Measurements from ENCODE around the gene NOL9.
A peak's percentile ranks its signal among the peaks of the same experiment; 100 is the strongest.
"Not testable (repeated sequence)": the region's sequence is repeated elsewhere in the genome, so short reads cannot be mapped to it uniquely, and the experiment has no call there.

Gene NOL9

DNA sequence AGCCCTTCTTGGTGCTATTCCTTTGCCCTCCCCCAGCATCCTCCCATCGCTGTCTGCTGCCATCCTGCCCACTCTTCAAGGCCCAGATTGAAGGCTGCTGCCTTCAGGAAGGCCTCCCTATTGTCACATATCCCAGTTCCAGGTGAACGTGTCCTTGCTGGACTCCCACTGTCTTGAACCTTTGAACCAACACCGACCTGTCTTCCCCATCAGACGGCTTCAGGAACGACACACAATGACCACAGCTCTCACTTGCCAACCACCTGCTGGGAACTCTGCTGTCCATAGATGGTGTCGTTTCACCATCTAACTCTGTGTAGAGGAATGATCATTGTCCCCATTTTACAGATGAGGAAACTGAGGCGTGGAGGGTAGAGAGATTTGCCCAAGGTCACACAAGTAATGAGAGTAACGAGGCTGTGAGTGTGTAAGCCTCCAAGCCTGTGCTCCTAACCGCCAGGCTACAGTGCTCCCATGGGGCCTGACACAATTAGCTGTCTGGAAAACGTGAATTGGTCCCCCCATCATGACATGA lies 53.0 kb downstream of the NOL9 start:
- DNase-seq = no peak

DNA sequence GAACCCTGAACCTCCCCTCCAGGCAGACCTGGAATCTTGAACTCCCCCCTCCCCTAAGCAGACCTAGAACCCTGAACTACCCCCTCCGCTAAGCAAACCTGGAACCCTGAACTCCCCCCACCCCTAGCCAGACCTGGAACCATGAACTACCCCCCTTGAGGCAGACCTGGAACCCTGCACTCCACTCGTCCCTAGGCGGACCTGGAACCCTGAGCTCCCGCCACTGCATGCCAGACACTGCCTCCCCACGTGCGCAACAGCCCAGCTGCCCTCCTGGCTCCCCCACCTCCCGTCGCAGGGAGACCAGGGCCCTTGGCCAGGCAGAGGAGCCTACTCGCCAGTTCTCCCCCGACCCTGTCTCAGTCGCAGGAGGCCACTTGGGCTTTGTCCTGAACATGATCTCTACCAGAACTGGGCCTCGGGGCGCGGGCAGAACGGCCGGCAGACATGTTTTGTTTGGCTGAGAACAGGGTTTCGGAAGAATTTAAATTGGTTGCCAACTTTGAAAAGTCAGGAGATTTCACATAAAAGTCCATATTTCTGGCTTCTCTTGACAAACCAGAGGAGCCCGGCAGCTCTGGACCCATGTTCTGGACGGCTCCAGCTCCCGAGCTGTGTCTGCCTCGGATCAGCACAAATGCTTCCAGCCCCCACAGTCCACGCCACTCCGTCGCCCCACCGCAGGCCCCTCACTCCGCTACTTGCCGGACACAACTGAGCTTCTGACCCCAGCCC lies 53.6 kb downstream of the NOL9 start:
- DNase-seq = no peak

DNA sequence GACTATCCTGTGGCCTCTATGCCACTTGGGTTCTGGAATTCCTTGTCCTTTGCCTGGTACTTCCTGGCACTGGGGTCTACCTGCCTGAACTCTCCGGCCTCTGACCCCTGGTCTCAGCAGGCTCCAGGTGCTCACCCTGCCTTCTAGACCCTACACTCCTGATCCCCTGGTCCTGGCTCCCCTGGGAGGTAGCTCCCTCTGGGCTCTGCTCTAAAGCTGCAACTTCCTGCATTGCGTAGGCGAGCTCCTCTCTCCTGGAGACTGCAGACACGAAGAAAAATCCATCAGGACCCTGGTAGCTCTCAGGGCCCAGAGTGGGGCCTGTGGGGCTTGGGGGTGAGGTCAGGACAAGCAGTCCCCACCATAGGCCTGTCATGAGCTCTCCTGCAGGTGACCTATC lies 55.0 kb downstream of the NOL9 start:
- DNase-seq = no peak

DNA sequence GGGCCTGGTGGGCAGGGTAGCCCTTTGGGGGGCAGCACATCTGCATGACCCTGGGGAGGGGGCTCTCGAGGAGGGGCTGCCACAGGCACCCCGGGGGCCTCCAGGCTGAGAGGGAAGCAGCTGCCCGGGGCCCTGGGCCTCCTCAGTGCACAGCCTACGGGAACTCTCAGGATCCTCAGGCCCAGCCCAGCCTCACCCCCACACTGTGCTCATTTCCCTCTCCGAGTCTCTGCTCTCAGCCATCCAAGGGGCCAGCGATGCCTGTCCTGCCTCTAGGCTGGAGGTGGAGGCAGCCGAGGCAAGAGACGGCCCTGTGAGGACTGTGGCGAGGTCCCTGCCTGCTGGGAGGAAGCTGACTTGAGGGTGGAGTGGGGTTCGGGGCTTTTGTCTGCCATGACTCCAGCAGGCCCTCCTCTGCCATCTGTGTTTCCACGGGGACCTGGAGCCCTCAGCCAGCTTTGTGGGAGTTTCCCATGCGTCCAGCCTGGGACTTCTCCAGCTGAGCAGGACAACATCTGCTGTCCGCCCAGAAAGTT lies 55.7 kb downstream of the NOL9 start:
- DNase-seq = no peak

DNA sequence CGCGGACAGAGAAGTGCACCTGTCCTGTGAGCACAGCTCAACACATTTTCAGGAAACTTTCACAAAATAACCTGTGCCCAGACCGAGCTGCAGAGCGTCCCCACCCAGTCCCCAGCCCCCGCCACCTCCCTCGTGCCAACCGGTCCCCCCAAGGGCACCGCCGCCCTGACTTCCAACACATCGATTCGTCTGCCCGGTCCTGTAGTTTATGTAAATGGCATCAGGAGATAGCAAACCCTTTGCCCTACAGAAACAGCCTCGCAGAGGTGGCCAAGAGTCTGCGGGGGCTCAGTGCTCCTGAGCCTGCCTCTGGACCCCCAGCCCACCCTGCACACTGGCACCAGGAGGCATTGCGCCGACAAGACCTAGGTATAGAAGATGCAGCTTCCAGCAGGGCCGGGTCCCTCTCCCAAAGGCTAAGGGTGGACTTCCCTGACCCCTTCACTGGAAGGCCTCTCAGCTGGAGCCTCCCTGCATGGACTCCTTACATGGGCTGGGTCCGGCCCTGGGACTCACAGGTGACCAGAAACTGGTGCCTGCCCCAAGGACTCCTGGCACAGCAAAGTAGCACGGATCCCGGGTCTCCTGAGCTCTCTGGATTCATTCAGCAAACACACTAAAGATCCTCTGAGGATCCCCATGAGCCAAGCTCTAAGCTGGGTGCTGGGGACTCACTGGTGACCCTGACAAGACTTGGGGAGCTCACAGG lies 56.3 kb downstream of the NOL9 start:
- no peak for DNase-seq

DNA sequence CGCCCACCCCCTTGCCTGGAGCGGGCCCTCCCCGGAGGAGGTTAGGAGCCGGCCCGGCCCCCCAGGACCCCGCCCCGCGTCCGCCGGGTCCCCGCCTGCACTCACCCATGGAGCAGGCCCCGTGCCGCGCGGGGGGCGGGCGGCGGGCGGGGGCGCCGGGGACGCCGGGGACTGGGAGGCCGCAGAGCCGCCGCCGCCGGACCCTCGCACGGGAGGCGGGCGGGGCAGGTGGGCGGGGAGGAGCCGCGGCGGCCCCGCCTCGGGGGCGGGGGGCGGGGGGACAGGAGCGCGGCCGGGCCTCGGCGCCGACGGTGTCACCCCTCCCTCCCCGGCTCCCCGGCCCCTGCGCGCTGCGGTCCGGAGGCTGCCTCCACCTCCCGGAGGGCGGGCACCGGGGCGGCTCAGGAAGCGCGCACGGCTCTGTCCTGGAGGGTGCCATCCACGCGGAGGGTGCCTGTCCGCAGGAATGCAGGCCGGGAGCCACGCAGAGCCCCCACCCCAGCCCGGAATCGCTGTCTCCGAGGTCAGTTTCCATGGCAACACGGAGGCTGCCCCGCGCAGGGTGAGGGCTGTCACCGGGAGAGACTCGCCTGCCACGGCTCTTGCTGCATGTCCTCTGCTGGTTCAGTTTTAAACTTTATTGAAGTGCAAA lies 57.0 kb downstream of the NOL9 start:
- DNase-seq = no peak

DNA sequence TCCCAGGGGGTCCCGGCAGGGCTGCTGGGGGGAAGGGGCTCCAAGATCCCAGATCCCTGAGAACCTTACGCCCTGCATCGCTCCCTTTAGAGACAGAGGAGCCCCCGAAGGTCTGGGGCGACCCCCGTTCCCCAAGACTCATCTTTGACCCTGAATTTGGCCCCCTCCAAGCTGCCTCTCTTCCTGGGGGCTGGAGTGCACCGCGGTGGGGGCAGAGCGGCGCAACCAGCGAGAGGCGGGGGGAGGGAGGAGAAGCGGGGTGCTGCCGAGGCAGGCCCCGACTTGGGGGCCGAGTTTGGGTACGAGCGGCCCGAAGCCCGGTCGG lies 57.5 kb downstream of the NOL9 start:
- no peak for DNase-seq

DNA sequence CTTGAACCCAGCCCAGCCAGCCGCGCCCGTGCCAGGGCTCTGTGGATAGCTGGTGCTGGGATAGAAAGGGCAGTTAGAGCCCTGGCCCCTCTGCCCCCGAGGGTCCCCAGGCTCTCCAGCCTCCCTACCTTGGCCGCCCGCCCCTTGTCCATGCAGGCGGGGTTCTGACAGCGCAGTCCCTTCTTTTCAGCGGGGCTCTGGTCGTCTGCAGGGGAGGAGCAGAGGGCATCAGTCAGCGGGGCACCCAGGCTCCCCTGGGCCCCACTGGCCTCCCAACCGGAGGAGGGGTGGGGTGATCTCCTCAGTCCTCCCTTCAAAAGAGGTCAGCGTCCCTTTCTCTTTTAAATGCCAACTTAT lies 58.0 kb downstream of the NOL9 start:
- no peak for DNase-seq

DNA sequence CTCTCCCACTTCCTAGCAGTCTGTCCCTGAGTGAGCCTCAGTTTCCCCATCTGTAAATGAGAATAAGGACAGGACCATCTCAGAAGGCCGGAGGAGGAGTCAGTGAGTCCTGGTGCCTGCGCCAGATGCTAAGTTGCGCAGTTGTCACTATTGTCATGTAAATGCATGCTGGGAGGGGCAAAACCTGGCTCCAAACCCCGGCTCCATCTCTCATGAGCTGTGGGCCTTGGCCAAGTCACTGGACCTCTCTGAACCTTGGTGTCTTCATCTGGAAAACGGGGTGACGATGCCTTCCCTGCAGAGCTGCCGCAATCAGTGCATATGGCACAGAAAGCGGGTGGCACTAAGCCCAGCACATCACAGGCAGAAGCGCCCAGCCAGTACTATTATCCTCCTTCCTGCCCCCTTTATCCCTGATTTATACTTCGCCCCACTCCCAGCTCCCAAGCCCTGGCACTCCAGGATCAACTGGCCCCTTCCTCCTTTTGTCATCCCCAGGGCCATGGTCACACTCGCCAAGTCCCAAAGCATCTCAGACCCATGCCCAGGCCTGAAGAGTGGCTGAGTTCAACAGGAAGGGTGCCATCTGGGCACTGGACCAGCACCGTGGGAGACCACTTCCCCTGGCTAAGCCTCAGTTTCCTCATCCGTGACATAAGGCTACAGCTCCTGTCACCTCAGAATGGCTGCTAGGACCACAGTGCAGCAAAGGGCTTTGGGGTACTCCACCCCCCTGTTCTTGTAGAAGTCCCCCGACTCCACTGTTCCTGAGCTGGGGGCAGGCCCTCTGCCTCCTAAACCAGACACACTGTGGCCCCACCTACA lies 58.6 kb downstream of the NOL9 start:
- DNase-seq = no peak

DNA sequence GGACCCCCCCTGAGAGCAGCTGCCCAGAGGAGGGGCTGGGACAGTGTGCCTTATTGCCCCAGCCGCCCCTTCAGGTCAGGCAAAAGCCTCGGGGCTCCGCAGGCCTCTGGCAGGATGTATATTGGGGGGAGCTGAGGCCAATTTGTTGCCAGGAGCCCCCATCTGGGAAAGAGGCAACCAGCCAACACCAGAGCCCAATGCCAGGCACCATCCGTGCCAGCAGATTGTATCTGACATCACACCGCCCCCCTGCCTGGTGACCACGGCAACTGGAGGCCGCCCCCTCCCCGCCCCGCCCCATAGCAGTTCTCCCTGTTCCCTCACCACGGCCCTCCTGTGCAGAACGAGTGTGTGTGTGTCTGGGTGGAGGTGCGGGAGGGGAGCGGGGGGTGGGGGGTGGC lies 59.3 kb downstream of the NOL9 start:
- DNase-seq = no peak

DNA sequence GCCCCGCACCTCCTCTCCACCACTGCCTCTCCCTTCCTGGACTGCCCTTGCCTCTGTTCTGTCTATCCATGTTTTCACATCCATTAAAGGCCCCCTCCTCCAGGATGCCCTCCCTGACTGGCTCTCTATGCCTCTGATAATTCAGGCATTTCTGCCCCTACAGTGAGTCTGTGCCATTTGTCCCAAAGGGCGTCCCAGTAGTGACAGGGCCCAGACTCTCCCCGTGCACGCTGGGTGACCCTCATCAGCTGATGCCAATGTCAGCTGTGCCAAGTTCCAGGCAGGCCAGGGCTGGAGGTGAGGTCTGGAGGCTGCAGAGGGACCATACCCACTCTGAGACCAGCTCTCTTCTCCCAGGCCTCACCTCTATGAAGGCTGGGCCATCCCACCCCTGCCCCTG lies 59.7 kb downstream of the NOL9 start:
- DNase-seq = no peak

DNA sequence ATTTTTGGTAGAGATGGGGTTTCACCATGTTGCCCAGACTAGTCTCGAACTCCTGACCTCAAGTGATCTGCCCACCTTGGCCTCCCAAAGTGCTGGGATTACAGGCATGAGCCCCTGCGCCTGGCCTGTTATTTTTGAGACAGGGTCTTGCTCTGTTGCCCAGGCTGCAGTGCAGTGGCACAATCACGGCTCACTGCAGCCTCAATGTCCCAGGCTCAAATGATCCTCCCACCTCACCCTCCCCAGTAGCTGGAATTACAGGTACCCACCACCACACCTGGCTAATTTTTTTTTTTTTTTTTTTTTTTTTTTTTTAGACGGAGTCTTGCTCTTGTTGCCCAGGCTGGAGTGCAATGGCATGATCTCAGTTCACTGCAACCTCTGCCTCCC lies 60.5 kb downstream of the NOL9 start:
- DNase-seq = not testable (repeated sequence)

DNA sequence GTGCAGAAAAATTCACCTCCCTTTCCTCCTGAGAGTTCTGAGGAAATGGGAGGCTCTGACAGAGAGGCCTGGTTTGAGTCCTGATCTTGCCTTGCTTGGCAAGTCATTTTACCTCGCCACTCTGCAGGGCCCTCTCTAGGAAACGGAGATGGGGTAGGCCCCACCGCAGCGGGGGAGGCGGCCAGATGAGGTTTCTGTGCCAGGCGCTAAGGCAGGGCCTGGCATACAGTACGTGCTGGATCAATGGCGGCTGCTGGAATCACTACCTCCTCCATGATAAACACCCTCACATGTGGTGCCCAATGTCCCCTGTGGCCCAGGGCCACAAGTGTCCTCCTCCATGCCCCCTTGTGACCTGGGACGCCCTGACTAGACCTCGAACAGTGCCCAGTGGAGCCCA lies 62.3 kb downstream of the NOL9 start:
- no peak for DNase-seq

DNA sequence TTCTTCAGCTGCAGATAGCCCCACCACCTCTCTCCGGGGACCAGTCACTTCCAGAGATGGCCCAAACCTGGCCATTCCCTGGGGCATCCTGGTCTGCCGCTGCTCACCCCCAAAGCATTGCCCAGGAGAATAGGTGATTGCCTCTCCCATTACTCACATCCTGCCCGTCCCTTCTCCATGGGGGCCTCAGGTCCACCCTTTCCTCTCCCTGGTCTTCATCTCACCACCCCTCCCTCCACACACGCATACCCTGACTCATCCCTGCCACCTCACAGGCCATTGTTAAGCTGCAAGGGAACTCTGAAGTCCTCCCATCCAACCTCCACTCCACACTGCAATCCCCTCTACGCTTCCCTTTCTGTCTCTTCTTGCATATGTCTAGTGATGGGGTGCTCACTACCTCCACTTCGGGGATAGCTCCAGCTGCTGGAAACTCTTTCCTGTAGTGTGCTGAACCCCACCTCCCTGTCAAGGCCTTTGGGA lies 62.8 kb downstream of the NOL9 start, which contains the start of gene PLEKHG5:
Gene PLEKHG5, minus strand, starts transcription at position 188 of the 483 bp plus-strand sequence. CDS start 14,096 bp downstream, outside the sequence.
- no peak for DNase-seq

DNA sequence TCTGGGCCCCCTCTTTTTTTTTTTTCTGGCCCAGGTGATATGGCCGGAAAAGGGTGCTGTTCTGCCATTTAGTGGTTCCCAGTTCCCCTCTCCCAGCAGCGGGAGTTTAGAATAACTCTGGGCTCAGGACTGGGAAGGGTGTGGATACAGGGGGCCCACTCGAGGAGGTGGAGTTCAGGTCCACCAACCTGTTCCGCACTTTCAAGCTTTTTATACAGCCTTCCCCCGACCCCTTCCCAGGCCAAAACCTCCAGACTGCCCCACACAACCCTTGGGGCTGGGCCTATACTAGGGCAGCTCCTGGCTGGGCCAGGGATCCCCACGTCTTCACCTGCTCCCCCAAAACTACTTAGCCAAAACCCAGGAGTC lies 63.2 kb downstream of the NOL9 start:
- DNase-seq = no peak

DNA sequence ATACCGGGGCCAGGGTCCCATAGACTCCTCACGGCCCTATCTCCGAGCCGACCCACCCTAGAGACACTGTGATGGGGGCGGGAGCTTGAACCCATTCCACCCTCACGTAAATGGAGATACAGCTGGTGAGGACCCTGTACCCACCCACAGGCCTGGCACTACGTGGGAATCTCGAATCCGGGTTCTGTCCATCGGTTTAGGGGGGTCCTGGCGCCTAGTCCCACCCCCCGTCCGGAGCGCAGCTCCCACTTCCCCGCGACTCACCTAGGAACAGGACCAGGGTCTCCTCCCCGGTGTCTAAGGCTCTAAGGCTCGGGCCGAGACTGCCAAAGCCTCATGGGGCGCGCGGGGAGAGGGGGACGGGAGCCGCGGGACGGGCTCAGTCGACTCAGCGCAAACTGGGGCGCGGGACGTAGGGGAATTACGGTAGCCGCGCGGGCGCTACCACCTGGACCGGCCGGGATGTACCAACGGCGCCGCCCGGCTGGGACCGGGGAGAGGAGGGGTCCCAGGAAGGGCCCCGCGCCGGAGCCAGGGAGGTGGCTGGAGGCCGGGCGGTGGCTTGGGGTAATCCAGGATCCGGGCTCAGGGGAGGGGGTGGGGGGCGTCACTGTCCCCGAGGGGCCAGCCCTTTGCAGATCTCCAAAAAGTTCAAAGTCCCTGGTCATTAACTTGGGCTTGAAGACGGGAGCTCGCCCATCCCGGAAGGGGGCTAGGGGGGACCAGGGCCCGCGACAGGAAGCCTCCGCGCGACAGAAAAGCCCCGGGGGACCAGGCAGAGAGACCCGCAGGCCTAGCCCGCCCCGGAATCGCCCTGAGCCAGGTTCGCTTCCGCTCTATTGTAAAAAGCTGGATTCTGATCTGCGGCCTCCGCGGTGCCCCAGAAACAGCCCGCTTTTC lies 63.9 kb downstream of the NOL9 start:
- no peak for DNase-seq

DNA sequence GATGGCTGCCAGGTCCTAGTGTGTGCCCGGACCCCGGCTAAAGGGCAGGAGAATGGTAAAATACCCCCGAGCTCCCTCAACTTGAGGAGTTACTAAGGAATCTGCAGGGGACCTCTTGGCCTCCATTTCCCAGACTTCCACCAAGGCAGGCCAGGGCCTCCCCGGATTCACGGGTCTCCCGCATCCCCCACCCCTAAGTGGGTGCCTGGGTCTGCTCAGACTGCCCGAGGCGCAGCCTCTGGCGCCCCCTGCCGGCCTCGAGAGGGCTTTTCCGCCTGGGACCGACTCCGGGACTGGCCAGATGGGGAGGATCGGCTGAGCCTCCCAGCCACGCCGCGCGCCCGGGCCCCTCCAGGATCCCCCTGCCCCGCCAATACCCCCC lies 64.5 kb downstream of the NOL9 start:
- peak; percentile 56 to 60 for DNase-seq

DNA sequence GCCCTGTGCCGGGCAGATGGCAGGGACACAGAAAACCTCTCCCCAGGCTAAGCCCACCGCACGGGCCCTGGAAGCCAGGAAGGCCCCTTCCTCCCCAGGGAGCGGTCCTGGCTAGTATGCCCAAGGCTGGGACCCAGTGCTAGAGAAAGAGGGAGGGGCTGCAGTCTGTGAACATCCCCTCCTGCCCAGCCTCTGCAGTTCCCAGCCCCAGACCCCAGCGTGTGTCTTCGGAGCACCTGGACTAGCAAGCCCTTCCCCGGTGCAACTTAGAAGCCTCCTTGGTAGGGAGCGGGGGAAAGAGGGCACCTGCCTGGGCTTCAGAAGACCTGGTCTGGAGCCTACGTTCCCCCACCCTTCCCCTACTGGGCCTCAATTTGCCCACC lies 64.9 kb downstream of the NOL9 start:
- no peak for DNase-seq

DNA sequence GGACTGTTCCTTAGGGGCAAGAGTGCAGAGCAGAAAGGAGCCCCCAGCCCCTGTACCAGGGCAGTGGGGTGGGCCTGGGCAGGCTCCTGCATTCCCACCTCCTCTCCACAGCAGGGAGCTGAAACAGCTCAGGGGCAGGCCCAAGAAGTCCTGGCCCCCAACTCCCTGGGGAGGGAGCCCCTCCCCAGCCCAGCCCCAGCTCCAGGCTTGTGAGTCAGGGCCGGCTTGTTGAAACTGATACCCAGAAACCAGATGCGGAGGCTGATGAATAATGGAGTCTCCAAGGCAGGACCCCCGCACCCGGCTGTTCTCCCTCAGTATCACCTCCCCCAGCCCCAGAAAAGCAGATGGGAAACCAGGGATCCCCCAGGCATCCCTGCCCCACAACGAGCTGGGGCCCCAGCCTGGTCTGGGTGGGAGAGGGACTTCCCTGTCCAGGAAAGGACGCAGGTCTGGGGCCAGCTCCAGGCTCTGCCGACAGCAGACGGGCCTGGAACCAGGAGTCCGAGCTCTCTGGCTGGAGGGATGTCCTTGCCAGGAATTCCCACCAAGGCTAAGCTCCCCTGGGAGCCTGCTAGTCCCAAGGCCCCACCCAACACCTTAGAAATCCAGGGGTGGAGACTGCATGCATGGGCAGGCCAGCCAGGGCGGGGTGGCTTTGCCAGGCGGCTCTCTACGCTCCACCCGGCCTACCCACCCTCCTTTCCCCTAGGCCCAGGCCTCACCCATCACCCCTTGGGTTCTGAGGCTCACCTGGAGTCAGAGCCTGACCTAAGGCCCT lies 65.5 kb downstream of the NOL9 start:
- DNase-seq = no peak

DNA sequence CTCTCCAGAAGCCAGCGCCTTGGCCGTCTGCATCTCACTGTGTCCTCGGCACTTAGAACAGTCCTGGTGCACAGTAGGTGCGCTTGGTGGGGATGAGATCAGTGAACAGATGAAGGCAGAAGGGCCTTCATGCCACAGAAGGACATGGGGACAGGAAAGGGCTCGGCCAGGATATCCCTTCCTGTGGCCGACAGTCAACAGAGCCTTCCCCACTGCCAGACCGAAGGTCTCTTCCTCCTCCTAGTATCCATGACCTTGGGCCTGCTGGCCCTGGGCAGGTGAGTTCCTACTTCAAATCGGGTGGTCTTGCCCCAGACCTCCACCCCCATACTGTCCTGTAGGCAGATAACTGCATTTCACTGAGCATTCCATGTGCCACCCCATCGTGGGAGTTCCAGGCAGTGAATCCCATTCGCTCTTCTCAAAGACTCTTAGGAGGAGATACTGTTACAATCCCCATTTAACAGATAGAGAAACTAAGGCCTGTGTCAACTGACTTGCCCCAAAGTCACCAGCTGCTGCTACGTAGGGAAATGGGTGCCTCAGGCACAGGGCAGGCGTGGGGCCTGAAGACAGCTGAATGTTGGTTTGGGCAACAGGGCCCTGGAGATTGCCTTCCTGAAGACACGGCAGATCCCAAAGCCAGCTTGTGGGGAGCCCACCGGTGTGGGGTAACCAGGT lies 66.4 kb downstream of the NOL9 start:
- no peak for DNase-seq
